Inflammatory macrophage treated with lipopolysaccharide for 1 hour (primary cell): ENCODE measurements around the gene LRP3.
"Not testable (repeated sequence)": the region's sequence is repeated elsewhere in the genome, so short reads cannot be mapped to it uniquely, and the experiment has no call there.

Source experiments
- DNase-seq, 2 donors: peaks; one replicate each; pipeline ENCODE4 v3.0.0-alpha.2; 2020 to 2022

The LRP3 gene, protein sequence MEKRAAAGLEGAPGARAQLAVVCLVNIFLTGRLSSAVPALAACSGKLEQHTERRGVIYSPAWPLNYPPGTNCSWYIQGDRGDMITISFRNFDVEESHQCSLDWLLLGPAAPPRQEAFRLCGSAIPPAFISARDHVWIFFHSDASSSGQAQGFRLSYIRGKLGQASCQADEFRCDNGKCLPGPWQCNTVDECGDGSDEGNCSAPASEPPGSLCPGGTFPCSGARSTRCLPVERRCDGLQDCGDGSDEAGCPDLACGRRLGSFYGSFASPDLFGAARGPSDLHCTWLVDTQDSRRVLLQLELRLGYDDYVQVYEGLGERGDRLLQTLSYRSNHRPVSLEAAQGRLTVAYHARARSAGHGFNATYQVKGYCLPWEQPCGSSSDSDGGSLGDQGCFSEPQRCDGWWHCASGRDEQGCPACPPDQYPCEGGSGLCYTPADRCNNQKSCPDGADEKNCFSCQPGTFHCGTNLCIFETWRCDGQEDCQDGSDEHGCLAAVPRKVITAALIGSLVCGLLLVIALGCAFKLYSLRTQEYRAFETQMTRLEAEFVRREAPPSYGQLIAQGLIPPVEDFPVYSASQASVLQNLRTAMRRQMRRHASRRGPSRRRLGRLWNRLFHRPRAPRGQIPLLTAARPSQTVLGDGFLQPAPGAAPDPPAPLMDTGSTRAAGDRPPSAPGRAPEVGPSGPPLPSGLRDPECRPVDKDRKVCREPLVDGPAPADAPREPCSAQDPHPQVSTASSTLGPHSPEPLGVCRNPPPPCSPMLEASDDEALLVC

DNA sequence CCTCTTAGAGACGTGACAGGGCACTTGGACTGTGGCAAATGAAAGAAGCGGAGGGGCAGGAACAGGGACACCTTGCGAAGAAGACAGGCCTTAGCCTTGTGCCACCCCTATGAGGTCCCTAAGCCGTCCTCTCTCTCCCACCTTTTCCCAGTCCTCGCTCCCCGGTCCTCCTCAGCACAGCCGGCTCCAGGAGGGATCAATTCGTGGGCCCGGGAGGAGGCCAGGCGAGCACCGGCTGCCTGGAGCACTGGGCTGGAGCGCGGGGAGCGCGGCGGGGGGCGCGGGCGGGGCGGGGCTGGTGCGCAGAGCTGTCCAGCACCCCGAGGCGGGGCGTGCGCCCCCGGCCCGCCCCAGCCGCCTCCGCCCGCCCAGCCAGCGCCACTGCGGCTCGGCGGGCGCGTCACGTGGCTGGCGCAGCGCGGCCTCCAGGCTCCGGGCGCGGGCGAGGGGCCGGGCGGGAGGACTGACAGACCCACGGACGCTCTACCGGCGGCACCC is at the start of gene LRP3:
Gene LRP3, plus strand, starts transcription at position 466 of the 498 bp plus-strand sequence. CDS start 456 bp downstream, outside the sequence.
- DNase-seq, result no peak

DNA sequence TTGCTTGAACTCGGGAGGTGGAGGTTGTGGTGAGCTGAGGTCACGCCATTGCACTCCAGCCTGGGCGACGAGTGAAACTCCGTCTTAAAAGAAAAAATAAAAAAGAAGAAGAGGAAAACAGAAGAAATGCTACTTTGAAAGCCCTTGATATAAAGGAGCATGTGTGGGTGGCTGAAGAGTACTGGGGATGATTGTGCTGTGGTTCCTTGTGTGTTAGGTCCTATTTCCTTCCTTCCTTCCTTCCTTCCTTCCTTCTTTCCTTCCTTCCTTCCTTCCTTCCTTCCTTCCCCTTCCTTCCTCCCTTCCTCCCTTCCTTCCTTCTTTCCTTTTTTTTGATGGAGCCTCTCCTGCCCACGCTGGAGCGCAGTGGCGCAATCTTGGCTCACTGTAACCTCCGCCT is 47.9 kb upstream of the LRP3 start:
- no peak for DNase-seq

DNA sequence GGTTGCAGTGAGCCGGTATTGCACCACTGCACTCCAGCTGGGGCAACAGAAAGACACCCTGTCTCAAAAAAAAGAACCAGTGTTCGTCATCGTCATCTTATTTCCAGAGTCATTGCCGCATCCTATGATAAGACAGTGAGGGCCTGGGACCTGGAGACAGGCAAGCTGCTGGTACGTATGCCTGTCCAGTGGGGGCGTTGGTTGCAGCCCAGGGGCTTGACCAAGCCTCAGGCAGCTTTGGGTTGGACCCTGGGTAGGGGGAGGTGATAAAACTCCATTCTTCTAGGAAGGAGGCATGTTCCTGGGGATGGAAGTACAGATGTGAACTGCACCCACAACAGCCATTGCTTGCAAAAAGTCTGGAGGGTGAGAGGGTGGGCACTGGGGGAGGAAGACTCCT is 46.6 kb upstream of the LRP3 start:
- DNase-seq, result no peak

DNA sequence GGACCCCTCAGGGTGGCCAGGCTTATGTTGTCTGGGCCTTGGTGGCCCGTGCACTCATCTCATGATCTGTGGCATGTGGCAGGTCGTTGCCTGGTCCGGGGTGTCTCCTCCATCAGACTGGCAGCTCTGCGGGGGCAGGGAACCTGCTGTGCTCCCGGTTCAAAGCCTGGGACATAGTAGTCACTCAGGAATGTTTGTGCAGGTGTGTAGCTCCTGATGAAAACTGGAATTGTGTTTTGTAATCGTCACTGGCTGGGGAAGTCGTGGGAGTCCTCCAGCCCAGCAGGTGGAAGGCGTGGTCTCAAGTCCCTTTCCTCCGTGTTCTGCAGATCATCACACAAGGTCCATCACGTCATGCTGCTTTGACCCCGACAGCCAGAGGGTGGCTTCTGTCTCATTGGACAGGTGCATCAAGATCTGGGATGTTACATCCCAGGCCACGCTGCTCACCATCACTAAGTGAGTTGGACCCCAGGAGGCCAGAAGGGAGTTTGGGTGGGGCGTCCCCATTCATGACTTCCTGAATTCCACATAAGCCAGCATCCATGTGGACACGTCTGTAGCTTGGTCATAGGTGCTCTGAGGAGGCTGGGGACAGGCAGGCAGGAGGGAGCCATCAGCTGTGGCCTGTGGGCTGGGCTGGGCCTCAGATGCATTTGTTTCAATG is 43.1 kb upstream of the LRP3 start:
- DNase-seq, result no peak

DNA sequence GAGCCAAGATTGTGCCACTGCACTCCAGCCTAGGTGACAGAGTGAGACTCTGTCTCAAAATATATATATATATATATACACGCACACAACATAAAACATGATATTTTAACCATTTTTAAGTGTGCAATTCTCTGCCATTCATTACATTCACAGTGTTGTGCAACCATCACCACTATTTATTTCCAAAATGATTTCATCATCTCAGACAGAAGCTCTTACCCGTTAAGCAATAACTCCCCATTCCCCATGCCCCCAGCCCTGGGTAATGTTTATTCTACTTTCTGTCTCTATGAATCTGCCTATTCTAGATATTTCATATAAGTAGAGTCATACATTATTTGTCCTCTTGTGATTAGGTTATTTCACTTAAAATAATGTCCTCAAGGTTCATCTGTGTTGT is 42.0 kb upstream of the LRP3 start:
- peak; percentile 42 to 71 for DNase-seq

DNA sequence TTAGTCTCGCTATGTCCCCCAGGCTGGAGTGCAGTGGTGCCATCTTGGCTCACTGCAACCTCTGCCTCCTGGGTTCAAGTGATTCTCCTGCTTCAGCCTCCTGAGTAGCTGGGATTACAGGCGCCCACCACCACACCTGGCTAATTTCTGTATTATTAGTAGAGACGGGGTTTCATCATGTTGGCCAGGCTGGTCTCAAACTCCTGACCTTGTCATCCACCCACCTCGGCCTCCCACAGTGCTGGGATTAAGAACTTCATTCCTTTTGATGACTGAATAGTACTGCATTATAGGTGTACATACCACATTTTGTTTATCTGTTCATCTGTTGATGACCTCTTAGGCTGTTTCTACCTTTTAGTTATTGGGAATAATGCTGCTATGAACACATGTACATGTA is 41.5 kb upstream of the LRP3 start:
- DNase-seq, result not testable (repeated sequence)

DNA sequence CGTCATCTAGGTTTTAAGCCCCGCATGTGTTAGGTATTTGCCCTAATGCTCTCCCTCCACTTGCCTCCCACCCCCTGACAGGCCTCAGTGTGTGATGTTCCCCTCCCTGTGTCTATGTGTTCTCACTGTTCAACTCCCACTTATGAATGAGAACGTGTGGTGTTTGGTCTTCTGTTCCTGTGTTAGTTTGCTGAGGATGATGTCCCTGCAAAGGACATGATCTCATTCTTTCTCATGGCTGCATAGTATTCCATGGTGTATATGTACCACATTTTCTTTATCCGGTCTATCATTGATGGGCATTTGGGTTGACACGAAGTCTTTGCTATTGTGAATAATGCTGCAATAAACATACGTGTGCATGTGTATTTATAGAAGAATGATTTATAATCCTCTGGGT is 39.8 kb upstream of the LRP3 start:
- DNase-seq, result not testable (repeated sequence)

DNA sequence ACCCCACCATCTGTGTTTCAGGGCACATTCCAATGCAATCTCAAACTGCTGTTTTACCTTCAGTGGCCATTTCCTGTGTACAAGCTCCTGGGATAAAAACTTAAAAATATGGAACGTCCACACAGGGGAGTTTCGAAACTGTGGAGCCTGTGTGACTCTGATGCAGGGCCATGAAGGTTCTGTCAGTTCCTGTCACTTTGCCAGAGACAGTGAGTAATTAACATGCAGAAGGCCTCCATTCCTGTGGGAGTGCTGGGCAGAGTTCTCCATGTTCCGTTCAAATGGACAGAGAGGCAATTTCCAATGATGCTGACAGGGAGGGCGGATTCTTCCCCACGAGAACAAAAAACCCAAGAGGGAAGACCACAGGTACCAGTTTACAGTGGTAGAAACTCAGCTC is 37.8 kb upstream of the LRP3 start:
- peak; percentile 38 to 72 for DNase-seq

DNA sequence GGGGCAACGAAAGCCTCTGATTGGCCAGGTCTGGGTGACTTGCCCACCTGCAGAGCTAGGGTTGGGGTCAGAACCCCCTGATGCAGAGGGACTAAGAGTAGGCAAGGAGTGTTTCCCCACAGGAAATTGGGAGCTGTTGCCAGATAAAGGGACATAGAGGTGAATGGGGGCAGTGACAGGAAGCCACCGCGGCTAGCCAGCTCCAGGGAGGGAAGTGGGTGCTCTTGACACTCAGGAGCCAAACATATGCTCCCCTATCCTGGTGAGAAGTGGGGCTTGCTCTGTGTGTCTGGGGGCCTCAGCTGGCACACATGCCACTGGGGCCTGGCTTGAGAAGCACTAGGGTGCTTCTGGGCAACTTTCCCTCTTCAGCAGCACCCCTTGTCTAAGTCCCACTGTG is 36.2 kb upstream of the LRP3 start:
- no peak for DNase-seq

DNA sequence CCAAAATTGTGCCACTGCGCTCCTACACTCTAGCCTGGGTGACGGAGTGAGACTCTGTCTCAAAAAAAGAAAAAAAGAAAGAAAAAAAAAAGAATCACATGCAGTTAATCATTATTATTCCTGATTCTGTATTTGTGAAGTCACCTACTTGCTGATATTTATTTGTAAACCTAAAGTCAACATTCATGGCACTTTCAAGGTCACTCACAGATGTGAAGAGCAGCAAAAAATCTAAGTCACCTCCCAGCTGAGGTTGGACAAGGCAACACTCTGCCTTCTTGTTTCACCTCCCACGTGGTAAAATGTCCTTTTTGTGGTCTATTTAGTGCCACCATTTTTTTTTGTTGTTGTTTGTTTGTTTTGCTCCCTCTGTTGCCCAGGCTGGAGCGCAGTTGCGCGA is 35.8 kb upstream of the LRP3 start:
- no peak for DNase-seq

DNA sequence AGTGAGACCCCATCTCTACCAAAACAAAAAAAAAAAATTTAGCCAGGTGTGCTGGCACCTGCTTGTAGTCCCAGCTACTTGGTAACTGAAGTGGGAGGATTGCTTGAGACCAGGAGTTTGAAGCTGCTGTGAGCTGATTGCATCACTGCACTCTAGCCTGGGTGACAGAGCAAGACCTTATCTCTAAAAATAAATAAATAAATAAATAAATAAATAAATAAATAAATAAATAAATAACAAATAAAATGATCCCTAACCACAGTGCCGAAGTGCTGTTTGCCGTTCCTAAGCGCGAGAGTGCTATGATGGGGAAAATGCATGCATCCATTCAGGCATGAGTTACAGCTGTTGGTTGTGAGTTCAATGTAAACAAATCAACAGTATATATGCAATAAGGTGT is 35.0 kb upstream of the LRP3 start:
- no peak for DNase-seq

DNA sequence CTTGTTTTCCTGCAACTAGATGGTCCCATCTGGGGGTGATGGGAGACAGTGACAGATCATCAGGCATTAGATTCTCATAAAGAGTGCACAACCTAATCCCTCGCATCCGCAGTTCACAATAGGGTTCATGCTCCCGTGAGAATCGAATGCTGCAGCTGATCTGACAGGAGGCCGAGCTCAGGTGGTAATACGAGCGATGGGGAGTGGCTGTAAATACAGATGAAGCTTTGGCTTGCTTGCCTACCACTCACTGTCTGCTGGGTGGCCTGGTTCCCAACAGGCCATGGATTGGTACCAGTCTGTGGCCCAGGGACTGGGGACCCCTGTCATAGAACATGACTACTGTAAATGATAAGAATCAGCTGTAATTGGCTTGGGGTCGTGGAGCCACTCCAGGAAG is 34.2 kb upstream of the LRP3 start:
- DNase-seq, result no peak

DNA sequence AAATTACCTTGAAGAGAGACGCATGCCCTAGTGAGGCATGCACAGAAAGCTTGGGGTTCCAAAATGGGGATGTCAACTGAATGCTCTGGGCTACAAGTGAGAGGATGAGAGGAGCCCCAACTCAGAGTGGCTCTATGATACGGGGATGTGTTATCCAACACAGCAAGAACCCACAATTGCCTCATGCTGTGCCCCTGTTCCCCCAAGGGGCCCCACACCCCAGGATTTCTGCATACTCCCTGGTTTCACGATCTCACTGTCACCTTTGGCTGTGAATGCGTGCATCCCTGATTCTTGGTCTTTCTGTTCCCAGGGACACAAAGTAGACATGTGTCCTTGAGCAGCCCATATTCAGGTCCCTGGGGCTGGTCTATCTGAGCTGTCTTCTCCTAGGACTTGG is 32.9 kb upstream of the LRP3 start:
- DNase-seq, result no peak

DNA sequence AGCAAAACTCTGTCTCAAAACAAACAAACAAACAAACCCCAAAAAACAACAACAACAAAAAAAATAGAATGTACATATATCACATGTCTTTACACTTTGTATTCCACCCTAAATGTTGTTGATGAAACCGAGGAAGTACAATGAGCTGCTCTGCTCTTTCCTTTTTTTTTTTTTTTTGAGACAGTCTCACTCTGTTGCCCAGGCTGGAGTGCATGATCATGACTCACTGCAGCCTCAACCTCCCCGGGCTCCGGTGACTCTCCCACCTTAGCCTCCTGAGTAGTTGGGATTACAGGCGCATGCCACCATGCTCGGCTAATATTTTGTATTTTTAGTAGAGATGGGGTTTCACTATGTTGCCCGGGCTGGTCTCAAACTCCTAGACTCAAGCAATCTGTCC is 30.6 kb upstream of the LRP3 start:
- peak; percentile 9 to 53 for DNase-seq

DNA sequence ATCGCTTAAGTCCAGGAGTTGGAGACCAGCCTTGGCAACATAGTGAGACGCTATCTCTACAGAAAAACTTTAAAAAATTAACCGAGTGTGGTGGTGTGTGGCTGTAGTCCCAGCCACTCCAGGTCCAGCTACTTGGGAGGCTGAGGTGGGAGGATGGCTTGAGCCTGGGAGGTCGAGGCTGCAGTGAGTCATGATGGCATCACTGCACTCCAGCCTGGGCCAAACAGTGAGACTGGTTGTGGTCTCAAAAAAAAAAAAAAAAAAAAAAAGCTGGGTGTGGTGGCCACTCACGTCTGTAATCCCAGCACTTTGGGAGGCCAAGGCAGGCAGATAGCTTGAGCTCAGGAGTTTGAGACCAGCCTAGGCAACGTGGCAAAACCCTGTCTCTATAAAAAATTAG is 28.1 kb upstream of the LRP3 start:
- not testable (repeated sequence) for DNase-seq

DNA sequence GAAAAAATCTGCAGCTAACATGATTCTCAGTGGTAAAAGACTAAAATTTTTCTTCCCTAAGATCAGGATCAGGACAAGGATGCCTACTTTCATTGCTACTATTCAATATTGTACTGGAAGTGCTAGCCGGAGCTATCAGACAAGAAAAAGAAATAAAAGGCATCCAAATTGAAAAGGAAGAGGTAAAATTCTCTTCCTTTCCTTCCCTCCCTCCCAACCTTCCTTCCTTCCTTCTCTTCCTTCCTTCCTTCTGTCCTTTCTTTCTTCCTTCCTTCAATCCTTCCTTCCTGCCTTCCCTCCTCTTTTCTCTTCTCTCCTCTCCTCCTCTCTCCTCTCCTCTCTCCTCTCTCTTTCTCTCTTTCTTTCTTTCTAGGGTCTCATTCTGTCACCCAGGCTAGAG is 26.7 kb upstream of the LRP3 start:
- DNase-seq, result no peak

DNA sequence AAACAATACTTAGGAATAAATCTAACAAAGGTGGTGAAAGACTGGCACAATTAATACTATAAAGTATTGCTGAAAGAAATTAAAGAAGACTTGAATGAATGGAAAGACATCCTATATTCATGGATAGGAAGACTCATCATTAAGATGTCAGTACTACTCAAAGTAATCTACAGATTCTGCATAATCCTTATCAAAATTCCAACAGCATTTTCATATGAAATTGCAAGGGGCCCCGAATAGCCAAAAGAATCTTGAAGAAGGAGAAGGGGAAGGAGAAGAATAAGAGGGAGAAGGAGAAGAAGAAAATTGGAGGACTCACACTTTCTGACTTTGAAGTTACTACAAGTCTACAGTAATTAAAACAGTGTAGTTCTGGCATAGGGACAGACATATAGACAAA is 25.6 kb upstream of the LRP3 start:
- no peak for DNase-seq

DNA sequence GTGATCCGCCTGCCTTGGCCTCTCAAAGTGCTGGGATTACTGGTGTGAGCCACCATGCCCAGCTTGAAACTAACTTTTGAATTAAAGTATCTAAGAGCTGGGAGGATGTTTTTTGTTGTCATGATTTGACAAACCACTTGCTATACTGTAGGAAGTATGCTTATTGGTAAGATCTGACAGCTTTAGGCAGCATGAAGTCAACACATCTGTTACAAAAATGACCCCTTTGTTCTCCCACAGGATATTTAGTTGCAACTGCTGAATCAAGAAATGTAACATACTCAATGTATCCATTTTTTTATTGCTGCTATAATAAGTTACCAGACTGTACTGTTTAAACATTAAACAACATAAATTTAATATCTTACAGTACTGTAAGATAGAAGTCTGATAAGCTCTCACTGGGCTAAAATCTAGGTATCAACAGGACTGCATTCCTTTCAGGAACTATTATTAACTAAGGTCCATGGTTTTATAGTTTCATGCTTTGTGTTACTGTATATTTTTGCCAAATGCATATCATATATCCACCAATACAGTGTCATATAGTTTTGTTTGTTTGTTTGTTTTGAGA is 22.8 kb upstream of the LRP3 start:
- DNase-seq, result no peak

DNA sequence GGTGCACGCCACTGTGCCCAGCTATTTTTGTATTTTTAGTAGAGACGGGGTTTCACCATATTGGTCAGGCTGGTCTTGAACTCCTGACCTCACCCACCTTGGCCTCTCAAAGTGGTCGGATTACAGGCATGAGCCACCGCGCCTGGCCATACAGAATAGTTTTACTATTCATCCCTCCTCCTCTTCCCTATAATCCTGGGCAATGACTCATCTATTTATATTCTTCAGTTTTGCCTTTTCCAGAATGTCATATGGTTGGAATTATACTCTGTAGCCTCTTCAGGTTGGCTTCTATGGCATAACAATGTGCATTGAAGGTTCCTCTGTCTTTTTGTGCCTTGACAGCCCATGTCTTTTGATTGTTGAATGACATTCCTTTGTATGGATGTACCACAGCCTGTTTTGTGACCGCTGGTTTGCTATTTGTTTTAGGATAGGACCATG is 22.2 kb upstream of the LRP3 start:
- no peak for DNase-seq

DNA sequence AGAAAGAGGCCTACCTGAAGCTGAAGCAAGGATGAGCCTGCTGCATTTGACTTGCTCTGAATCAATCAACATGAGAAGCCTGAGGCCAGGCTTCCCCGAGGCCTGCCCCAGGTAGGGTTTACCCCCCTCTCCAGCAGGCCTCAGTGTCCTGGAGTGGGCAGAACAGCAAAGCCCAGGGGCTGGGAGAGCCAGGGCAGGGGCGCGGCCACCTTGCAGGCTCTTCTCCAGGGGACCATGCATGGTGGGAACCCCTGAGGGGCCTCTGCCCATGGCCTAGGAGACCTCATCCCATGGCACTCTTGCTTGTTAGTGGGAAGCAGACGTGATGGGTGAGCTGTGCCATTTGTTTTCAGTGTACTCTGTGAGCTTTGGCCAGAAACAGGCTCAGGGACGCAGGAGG is 19.9 kb upstream of the LRP3 start:
- DNase-seq, result no peak

DNA sequence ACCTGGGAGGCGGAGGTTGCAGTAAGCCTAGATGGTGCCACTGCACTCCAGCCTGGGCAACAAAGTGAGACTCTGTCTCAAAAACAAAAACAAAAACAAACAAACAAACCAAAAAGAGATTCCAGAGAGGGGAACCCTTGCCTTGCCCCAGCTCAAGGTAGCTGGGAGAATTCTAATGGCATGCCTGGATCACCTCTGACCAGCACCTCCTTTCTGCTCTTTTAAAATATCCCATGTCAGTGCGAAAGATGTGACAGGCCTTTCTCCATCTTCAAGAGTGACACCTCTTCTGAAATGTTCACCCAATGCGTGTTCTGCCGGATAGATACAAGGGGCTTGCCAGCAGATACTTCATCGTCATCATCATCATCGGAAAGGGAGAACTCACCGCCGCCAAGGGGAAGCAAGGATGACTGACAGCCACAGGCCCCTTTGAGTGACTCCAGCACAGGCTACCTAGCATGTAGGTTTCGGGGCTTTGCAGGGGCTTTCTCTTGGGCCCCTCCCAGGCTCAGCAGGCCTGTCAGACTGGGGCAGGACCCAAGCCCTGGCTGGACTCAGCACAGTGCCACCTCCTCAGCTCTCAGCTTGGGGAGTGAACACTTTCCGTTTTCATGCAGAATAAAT is 18.9 kb upstream of the LRP3 start:
- no peak for DNase-seq

DNA sequence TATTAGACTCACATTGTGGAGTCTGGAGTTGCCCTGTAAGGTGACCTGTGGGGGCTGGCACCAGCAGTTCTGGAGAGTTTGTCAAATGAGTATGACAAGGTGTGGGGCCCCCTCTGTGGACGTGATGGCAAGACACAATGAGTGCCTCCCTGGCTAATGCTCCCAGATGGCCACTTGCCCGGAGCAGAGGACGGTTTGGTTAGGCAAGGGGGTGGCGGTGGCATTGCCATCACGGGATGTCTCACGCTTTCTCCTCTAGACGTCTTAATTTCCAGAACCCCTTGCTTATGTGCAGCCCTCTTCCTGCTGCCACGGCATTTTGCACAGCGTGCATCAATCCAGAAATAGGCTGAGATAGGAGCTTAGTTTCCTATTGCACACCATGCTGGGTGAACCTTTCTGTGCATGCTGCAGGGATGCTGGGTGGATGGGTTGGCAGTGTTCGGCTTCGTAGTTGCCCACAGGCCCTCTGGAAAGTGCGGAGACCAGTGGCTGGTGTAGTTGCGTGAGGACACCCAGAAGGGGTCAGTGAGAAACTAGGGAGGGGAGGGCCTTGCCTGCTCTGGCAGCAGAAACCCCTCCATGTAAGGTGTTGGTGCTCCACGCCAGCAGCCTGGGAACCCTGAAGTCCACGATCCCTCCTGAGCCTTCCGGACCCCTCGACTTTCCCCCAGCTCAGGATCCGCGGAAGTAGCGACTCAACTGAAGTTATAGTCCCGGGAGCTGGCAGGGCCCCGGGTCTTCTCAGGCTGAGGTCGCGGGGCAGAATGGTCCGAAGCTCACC is 18.1 kb upstream of the LRP3 start:
- no peak for DNase-seq
